GM21526 (cell line): ENCODE results near the gene CHD2.

Experiments used
- ATAC-seq: cut with Tn5 transposase; IDR thresholded peaks from one replicate; pipeline ENCODE4 v1.9.1; 2021; ENCODE audit warnings: moderate library complexity; ENCODE audit not compliant: unreplicated experiment, low FRiP score

CHD2 gene

GRCh38 chr15:92928225-92928750 lies 28.2 kb downstream of the CHD2 start:
- no peak for ATAC-seq

GRCh38 chr15:92929002-92929401 lies 28.9 kb downstream of the CHD2 start:
- ATAC-seq: no peak

GRCh38 chr15:92930054-92930621 lies 30.0 kb downstream of the CHD2 start:
- no peak for ATAC-seq

DNA sequence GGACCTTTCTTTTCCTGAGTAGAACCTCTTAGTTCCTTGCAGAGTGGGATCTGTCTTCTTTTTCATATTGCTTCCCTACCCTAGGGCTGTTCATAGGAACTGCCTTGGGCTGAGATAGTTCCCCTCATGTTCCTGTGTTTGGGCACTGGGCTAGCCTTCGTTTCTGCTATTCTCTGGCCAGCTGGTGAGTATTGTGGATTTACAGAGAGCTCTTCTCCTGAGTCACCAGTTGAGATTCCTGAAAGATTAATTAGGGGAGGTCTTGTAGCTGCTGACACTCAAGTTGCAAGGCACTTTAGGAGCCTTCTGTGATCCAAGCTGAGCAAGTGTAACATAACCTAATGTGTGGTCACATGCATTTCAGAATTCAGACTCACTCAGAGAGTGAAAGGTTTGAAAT lies 30.7 kb downstream of the CHD2 start:
- ATAC-seq: no peak

DNA sequence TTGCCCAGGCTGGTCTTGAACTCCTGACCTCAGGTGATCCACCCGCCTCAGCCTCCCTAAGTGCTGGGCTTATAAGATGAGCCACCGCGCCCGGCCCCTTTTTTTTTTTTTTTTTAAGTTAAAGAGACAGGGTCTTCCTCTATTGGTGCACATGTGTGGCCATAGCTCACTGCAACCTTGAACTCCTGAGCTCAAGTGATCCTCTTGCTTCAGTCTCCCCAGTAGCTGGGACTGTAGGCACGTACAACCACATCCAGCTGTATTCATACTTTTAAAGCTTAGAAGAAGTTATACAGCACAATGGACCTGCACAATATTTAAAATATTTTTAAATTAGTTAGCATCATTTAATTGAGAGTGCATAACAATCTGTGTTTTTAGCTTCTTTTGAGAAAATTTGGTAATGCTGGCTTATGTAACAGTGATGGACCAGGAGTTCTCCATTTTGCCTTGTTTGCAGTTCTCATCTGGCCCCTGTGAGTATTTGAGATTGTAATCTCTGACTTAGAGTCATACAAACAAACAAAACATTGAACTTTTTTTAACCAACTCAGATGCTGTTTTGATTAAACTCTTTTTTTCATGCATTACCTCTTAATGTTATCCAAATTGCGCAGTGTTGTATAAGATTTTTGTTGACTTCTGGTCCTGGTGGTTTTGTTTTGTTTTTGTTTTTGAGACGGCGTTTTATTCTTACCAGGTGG lies 33.0 kb downstream of the CHD2 start:
- ATAC-seq: no peak

DNA sequence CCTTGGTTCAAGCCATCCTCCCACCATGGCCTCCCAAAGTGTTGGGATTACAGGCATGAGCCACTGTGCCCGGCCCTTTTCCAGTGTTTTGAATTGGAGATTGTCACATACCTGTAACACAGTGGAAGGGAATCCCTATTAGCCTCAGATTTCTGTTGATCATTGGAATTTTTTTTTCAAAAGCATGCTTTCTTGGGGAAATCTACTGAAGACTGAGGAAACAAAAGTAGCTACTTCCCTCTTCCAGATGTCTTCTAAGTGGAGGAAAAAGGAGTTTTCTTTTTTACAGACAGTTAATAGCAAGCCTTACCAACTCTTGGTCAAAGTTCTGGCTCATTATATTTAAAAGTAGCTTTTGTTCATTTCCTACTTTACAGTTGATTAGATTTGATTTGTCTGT lies 33.7 kb downstream of the CHD2 start:
- ATAC-seq: no peak

- ATAC-seq: no peak
Observed at GRCh38 chr15:92934716-92935115, 34.6 kb downstream of the CHD2 start.

DNA sequence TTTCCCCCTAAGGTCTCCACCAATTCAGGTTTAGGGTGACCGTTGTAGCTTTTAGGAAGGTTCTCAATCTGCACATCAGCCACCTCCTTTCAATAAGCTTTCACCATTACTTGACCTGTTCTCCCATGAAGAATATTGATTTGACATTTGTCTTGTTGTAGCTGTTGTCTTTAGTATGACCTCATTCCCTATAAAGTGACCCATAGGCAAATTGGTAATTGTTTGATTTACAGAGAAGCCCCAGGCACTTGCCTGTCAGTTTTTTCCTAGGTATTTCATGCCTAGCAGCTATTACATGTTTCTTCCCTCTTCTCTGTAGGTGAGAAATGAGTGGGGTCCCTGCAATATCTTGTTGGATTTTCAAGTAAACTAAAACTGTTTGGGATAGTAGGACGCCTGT lies 36.0 kb downstream of the CHD2 start:
- no peak for ATAC-seq

DNA sequence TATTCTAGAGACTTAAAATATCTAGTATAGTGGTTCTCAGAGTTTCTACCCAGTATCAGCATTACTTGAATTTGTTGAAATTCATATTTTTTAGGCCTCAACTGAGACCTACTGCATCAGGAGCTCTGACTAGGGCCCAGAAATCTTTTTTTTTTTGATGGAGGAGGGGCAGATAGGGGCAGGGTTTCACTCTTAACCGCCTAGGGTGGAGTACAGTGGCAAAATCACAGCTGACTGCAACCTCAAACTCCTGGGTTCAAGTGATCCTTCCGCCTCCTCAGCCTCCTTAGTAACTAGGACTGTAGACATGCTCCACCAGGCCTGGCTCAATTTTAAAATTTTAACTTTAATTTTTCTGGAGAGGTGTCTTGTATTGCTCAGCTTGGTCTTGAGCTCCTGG lies 36.6 kb downstream of the CHD2 start:
- ATAC-seq: no peak

DNA sequence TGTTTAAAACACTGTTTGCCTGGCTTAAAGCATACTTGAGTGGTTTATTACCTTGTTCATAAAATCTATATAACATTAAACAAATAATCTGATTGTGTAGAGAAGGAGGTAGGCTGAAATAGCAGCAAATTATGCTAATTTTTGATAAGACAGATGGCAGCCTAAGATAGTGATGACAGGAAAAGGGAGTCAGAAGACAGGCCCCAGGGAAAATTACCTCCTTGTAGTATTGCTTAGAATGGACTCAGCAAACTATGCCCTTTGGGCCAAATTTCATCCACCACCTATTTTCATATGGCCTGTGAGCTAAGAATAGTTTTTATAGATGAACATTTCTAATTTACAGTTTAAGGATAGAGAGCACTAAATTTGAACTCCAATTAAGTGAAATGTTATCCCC lies 37.8 kb downstream of the CHD2 start:
- ATAC-seq: no peak

DNA sequence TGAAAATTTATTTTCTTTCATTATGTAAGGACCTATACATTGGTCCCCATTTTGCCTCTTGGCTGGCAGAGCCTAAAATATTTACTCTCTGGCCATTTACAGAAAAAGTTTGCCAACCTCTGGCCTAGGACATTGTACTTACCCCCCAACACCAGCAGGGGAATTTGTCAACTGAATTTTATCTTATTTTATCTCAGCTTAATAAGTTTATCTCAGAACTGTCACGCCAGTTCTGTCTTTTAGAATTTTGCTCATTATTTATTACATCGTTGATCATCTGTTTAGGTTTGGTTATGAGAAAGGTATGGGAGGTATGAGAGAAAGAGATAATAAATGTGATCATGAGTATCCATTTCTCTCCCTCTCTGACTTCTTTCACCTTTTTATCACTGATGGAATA lies 38.3 kb downstream of the CHD2 start:
- no peak for ATAC-seq

DNA sequence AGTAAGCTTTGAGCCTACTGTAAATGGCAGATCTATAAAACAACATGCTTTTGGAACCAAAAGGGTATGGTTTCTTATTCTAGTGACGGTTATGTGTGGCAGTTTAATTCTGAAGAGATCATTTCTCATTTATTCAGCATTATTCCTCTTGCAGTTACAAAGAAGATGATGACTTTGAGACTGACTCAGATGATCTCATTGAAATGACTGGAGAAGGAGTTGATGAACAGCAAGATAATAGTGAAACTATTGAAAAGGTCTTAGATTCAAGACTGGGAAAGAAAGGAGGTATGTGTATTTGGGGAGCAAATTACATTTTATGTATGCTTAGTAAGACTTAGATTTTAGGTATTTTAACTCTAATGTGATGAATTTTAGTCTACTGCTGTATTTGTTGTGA lies 41.5 kb downstream of the CHD2 start:
- ATAC-seq: no peak

DNA sequence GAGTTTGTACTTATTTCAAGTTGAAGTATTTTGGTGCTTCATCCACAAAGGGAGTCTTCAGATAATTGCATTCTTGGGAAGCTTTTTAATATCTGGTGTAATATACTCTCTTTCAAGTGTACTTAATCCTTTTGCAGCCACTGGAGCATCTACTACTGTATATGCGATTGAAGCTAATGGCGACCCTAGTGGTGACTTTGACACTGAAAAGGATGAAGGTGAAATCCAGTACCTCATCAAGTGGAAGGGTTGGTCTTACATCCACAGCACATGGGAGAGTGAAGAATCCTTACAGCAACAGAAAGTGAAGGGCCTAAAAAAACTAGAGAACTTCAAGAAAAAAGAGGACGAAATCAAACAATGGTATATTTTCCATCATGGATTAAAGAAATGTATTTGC lies 42.6 kb downstream of the CHD2 start:
- no peak for ATAC-seq

GRCh38 chr15:92943581-92943980 lies 43.5 kb downstream of the CHD2 start:
- ATAC-seq: no peak

DNA sequence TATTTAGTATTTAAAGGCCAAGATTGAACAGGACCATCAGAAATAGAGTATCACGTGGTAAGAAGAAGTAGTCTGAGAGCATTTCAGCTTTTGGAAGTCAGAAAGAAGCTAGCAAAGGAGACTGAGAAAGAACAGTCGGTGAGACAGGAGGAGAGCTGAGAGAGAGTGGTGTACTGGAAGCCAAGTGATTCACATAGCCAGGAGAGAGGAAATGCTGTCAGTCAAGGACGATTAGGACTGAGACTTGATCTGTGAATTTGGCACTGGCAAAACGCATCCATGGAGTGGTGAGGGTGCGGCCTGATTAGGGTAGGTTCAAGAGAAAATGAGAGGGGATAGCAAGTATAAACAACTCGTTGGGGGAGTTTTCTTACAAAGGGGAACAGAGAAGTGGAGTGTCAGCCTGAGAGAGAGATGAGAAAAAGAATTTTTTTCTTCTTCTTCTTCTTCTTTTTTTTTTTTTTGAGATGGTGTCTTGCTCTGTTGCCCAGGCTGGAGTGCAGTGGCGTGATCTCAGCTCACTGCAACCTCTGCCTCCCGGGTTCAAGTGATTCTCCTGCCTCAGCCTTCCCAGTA lies 44.9 kb downstream of the CHD2 start:
- no peak for ATAC-seq

DNA sequence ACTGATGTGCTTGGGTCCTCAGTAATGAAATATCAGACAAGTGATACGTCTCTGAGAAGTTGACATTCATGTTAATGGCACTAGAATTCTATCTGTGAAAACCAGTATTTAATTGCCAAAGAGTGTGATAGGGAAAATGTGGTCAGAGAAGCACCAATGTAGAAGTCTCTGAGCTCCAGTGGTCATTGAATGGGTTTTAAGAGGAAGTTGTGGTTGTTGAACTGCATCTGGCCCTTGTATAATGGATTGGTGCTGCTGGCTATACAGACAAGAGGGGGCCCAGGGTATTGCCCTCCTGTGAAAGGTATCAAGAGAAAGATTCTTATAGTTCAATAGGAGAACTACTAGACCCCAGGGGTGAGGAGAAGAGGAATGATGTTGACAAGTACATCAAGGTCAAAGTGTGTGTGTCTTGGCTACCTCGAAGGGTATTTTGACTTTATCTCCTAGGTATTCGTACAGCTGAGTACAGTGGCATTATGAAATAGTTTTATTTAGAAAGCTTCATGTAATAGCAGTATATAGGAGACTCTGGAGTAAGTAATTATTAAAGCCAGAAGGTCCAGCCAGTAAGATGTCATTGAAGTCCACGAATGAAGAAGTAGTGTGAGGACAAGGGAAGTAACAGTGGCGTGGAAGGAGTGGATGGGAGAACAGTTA lies 47.1 kb downstream of the CHD2 start:
- ATAC-seq: no peak

DNA sequence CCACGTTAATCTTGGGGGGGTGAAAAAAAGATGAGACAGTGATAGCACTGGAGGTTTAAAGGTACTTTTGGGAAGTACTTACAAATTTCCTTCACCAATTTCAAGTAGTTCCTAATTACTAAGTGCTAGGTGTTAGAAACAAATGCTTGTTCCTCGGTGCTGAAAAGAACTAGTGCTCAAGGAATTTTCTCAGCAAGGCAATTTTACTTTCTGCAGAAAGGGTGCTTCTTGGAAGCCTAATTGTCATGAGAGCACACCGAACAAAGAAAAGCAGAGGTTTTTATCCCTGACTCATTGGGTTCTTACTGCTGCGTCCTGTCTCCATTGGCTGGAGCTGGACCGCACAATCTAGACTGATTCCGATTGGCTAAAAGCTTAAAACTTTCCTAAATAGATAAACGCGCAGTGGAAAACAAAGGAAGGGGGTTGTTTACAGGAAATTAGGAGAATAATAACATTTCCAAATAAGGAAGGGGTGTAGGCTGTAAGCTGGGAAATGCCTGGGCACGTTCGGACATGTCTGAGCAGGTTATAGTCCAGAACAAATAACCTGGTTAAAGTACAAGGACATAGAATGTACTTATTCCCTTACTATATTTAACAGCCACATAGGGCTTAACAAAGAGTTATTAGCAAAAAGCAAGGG lies 49.6 kb downstream of the CHD2 start:
- no peak for ATAC-seq

- ATAC-seq: no peak
Observed at GRCh38 chr15:92951800-92952457, 51.8 kb downstream of the CHD2 start.

GRCh38 chr15:92952458-92952850 lies 52.3 kb downstream of the CHD2 start:
- ATAC-seq: no peak

DNA sequence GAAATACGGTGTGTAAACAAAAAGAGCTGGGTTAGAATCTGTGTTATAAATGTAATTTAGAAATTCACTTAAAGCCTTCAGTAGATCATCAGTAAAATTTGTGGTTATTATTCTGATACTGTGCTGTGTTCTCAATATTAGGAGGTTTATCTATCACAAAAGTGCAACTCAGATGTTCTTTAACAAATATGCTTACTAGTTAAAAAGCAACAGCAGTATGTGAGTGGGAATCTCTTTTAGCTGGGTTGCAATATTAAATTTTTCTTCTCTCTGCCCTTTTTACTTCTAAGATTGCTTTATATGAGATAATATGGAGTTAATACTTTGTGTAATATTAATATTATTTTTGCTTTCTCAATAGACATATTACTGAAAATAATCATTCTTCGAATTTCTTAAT lies 53.4 kb downstream of the CHD2 start:
- no peak for ATAC-seq

DNA sequence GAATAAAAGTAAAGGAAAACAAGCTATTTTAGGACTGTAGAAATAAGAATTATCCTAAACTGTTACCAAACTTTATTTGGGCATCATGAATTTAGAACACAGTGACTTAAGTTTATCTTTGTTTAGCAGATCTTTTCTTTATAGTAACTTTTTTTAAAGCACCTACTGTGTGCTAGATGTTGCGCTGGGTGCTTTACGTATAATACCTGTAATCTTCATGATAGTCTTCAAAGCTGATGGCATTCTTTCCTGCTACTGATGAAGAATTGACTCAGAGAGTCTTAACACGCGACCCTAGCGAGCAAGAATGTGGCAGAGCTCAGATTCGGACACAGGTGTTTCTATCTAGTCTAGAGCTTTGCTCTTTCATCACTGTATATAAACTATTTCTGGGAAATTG lies 53.9 kb downstream of the CHD2 start:
- no peak for ATAC-seq
